ENCODE measurements around the gene CHMP3.

The CHMP3 gene

GRCh38 chr2:86543335-86543734 lies 19.9 kb downstream of the CHMP3 start:
- peaks cover 38% of the 10 kb centered on the region for H3K36me3 Mint-ChIP-seq (ENCODE audit: low read depth)
- no peak overlapping the region for H3K27ac Mint-ChIP-seq
- peaks cover 4% of the 10 kb centered on the region for H3K9me3 Mint-ChIP-seq
- H3K4me1 Mint-ChIP-seq, result peaks cover 8% of the 10 kb centered on the region
- no peak overlapping the region for H3K4me3 Mint-ChIP-seq
- H3K27me3 Mint-ChIP-seq, result no peaks in the 10 kb centered on the region
- ATAC-seq (no peak), DNase-seq (no peak)

DNA sequence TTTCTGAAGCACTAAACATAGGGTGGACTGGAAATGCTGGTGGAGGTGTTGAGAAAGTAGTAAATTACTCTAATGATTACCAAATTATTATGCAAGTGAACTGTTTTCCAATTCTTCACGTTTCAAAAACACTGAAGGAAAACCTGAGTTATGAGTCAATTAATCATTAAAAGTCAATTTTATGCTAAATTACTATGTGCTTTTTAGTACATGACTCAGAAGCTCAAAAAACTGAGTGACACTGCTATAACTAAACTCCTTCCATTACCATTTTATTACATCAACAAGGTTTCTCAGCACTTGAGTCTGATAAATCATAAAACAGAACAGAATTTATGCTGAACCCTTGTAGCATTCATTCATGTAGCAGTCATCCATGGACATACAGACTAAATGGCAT lies 20.4 kb downstream of the CHMP3 start:
- Mint-ChIP-seq H3K9me3 (peaks cover 4% of the 10 kb centered on the region), H3K27me3 (no peaks in the 10 kb centered on the region), H3K4me1 (peaks cover 4% of the 10 kb centered on the region), H3K27ac (no peak overlapping the region), H3K36me3 (ENCODE audit: low read depth) (peaks cover 35% of the 10 kb centered on the region), H3K4me3 (no peak overlapping the region)
- ATAC-seq, result no peak
- no peak for DNase-seq

DNA sequence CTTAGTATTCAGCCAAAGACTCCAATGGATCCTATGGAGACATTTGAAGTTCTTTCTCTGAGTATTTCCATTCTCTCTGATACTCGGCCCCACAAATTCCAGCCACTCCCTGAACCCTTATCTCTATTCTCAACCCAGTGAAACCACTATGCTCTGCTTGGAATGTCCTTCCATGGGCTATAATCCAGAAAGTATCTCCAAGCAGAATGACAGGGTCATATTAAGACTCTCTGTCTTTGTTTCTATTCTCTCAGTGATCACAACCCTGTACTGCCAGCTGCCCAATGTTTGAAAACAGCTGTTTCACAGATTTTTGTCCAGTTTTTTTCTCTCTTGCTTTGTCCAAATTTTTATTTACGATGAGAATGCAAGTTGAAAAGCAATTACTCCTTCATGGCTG lies 21.9 kb downstream of the CHMP3 start:
- H3K27me3 Mint-ChIP-seq, result no peaks in the 10 kb centered on the region
- DNase-seq (no peak), ATAC-seq (no peak)
- no peak overlapping the region for H3K27ac Mint-ChIP-seq
- H3K4me3 Mint-ChIP-seq, result no peak overlapping the region
- H3K36me3 Mint-ChIP-seq (ENCODE audit: low read depth), result peaks cover 26% of the 10 kb centered on the region
- peaks cover 2% of the 10 kb centered on the region for H3K4me1 Mint-ChIP-seq
- peaks cover 4% of the 10 kb centered on the region for H3K9me3 Mint-ChIP-seq

DNA sequence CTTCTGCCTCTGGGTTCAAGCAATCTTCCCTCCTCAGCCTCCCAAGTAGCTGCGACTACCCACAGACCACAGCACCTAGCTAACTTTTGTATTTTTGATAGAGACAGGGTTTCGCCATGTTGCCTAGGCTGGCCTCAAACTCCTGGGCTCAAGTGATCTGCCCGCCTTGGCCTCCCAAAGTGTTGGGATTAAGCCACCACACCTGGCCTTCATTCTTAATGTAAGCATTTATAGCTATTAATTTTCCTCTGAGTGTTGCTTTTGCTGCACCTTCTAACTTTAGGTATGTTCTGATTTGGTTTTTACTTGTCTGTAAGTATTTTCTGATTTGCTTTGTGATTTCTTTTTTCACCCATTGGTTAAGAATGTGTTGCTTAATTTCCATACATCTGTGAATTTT lies 29.7 kb downstream of the CHMP3 start:
- no peak overlapping the region for H3K4me3 Mint-ChIP-seq
- DNase-seq (no peak), ATAC-seq (no peak)
- no peaks in the 10 kb centered on the region for H3K27me3 Mint-ChIP-seq
- H3K4me1 Mint-ChIP-seq, result peaks cover 16% of the 10 kb centered on the region
- H3K27ac Mint-ChIP-seq, result no peak overlapping the region
- H3K36me3 Mint-ChIP-seq (ENCODE audit: low read depth), result peaks cover 21% of the 10 kb centered on the region
- peaks cover 12% of the 10 kb centered on the region for H3K9me3 Mint-ChIP-seq

DNA sequence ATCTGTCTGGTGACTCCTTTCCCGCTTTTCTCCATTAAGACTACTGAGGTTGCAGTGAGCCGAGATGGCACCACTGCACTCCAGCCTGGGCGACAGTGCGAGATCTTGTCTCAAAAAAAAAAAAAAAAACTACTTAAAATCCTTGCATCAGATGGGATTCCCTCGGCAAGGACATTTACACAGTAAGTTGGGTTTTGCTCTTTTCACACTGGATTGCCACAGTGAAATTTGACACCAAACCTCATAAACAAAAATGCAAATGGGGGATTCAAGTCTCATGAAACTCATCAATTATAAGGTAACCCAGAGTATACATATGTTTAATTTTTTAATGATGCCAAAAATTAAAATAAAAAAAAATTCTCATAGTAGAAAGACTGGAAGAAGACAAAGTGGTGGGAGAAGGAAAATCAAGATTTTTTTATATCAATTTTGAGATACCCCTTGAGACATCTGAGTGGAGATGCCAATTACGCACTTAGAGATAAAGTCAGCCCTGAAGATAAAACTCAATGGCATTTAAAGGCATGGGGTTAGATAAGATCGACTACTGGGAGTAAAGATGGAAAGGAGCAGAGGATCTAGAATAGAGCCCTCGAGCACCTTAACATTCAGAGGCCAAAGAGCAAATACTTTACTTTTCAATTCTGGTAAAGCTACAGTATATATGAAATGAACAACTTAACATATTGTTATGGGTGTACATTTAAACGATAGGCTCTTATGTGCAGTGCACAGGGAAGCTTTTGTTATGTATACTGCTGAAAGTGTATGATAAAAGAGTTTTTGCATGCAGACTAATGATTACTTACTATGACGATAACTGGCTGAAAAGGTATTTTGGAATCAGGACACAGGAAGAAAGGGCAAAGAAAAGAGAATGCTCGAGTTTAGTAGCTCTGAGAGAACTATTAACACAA lies 37.6 kb downstream of the CHMP3 start:
- H3K4me1 Mint-ChIP-seq, result no peaks in the 10 kb centered on the region
- ATAC-seq (no peak), DNase-seq (no peak)
- no peak overlapping the region for H3K27ac Mint-ChIP-seq
- no peaks in the 10 kb centered on the region for H3K9me3 Mint-ChIP-seq
- peaks cover 23% of the 10 kb centered on the region for H3K36me3 Mint-ChIP-seq (ENCODE audit: low read depth)
- no peak overlapping the region for H3K4me3 Mint-ChIP-seq
- H3K27me3 Mint-ChIP-seq, result no peaks in the 10 kb centered on the region

DNA sequence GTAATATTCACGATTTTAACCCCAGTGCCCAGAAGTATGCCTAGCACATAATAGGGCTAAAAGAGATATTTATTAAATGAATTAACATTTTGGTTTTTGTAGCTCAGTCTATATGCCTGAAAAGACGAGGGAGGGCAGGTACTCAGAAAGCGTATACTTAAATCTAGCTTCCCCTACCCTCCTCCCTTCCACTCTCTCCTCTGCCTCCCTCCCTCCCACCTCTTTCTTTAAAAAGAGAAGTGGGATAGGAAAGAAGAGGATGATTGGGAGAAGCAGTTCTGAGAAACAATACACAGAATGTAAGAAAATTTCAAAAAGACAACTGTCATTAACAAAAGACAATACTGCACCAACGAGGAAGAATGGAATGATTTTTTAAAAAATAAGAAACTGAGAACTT lies 39.8 kb downstream of the CHMP3 start:
- Mint-ChIP-seq H3K4me3 (no peak overlapping the region), H3K27me3 (no peaks in the 10 kb centered on the region), H3K9me3 (no peaks in the 10 kb centered on the region), H3K27ac (no peak overlapping the region), H3K4me1 (no peaks in the 10 kb centered on the region), H3K36me3 (ENCODE audit: low read depth) (peaks cover 19% of the 10 kb centered on the region)
- DNase-seq (no peak), ATAC-seq (no peak)

DNA sequence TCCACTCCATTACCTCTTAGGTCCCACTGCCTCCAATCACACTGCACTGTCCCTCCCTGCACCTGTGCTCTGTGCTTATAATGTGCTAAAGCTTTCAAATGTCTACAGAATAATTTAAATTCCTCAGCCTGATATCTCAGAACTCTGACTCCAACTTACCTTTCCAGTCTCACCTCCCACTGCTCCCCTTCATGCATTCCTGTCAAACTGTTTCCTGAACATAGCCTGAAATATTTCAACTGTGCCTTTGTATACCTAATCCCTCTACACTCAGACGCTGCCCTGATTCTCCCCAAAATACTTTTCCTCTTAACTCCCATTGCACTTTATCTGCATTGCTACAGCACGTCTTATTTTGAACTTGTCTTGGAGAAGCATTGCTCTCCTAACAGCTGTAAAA lies 40.5 kb downstream of the CHMP3 start:
- ATAC-seq (no peak), DNase-seq (no peak)
- no peak overlapping the region for H3K27ac Mint-ChIP-seq
- H3K4me3 Mint-ChIP-seq, result no peak overlapping the region
- H3K9me3 Mint-ChIP-seq, result no peaks in the 10 kb centered on the region
- no peaks in the 10 kb centered on the region for H3K4me1 Mint-ChIP-seq
- H3K27me3 Mint-ChIP-seq, result no peaks in the 10 kb centered on the region
- H3K36me3 Mint-ChIP-seq (ENCODE audit: low read depth), result peaks cover 16% of the 10 kb centered on the region

DNA sequence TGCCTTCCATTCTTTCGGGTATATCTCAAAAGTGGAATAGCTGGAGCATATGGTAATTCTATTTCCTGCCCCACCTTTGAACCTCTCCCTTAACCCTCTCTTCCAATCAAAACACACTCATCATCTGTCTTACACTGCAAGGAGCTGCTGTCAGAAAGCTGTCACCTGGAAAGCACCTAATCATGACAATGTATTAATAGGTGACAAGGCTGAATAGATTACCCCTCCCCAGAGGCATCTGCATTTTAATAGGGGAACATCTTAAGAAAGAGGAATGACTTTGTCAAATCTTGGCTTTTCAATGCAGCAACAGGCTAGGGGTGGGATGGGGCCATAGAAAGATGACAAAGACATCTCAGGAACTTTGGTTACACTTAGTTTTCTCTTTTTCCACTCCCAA lies 41.3 kb downstream of the CHMP3 start:
- Mint-ChIP-seq H3K9me3 (no peaks in the 10 kb centered on the region), H3K27me3 (no peaks in the 10 kb centered on the region), H3K4me3 (no peak overlapping the region), H3K4me1 (no peaks in the 10 kb centered on the region), H3K27ac (no peak overlapping the region), H3K36me3 (ENCODE audit: low read depth) (peaks cover 12% of the 10 kb centered on the region)
- DNase-seq, result no peak
- no peak for ATAC-seq

DNA sequence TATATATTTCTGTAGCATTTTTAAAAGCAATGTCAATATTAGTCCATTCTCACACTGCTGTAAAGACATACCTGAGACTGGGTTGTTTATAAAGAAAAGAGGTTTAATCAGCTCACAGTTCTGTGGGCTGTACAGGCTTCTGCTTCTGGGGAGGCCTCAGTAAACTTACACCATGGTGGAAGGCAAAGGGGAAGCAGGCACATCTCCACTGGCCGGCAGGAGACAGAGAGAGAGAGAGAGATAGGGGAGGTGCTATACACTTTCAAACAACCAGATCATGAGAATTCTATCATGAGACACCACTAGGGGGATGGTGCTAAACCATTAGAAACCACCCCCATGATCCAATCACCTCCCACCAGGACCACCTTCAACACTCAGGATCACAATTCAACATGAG lies 43.1 kb downstream of the CHMP3 start:
- DNase-seq (peak; percentile 14), ATAC-seq (no peak)
- H3K4me1 Mint-ChIP-seq, result no peaks in the 10 kb centered on the region
- no peak overlapping the region for H3K27ac Mint-ChIP-seq
- H3K36me3 Mint-ChIP-seq (ENCODE audit: low read depth), result no peaks in the 10 kb centered on the region
- no peaks in the 10 kb centered on the region for H3K9me3 Mint-ChIP-seq
- no peak overlapping the region for H3K4me3 Mint-ChIP-seq
- H3K27me3 Mint-ChIP-seq, result no peaks in the 10 kb centered on the region

DNA sequence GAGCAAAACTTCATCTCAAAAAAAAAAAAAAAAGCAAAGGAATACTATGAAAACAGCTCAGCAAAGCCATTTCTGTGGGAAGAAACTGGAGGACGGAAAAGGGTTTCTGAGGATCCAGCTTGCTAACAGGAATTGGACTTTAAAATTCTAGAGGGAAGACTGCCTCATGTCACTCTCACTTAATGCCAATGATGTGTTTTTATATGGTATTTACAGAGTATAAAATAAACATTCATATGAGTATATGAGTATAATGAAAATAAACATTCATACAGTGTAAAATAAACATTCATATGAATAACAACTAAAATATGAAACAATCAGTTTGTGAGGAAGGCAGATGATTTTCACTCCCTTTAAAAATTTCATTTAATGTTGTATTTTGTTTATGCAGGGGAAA lies 43.9 kb downstream of the CHMP3 start:
- H3K36me3 Mint-ChIP-seq (ENCODE audit: low read depth), result no peaks in the 10 kb centered on the region
- no peaks in the 10 kb centered on the region for H3K9me3 Mint-ChIP-seq
- no peaks in the 10 kb centered on the region for H3K27me3 Mint-ChIP-seq
- H3K4me3 Mint-ChIP-seq, result no peak overlapping the region
- peaks cover 1% of the 10 kb centered on the region for H3K4me1 Mint-ChIP-seq
- DNase-seq (no peak), ATAC-seq (no peak)
- H3K27ac Mint-ChIP-seq, result no peak overlapping the region

DNA sequence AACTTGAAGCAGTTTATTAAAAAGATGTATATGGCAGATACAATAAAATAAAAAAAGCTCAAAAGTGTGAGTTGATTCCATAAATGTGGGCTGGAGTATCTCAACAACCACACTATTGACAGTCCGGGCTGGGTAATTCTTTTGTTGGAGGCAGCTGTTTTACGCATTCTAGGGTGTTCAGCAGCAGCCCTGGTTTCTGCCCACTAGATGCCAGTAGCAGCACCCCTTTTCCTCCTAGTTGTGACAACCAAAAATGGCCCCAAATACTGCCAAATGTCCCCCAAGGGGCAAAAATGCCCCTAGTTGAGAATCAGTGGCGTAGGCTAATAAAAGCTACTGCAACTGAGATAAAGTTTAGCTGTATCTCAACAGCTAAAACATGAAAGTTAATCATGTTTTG lies 44.8 kb downstream of the CHMP3 start:
- H3K9me3 Mint-ChIP-seq, result no peaks in the 10 kb centered on the region

DNA sequence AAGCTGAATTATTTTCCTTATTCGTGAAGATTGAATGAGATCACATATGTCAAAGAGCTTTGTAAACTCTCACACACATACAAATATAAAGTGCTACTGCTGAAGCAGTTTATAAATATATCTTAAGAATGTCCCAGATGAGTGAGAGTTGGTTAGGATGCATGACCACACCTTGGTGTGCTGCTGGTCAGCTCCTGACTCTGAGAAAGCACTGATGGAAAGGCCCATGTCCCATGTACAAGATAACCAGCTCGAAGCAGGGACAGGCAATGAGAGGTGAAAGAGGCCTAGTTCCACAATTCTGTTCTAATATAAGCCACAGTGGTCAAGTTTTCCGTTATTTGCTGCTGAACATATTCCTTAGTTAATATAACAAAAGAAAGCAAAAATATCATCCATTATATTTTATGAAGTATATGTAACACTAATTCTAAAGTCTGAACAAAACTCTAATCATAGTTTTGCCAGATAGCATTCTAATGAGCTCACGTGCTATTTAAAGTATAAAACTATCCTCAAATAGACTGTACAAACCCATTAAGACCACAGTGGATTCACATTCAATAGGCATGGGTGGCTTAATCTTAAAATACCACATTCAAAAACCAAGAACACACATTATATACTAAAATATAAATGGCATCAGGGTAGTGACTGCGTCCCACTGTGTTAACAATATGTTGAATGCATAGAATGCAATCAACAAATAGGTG lies 49.1 kb downstream of the CHMP3 start:
- Mint-ChIP-seq H3K4me1 (peaks cover 3% of the 10 kb centered on the region), H3K9me3 (no peaks in the 10 kb centered on the region), H3K4me3 (no peak overlapping the region), H3K27ac (no peak overlapping the region), H3K36me3 (ENCODE audit: low read depth) (peaks cover 14% of the 10 kb centered on the region), H3K27me3 (no peaks in the 10 kb centered on the region)
- no peak for ATAC-seq
- no peak for DNase-seq

More for the DNA sequence above, 44.8 kb downstream of the CHMP3 start:
- Mint-ChIP-seq H3K4me1 (peaks cover 1% of the 10 kb centered on the region), H3K27ac (no peak overlapping the region), H3K27me3 (no peaks in the 10 kb centered on the region), H3K4me3 (no peak overlapping the region), H3K36me3 (ENCODE audit: low read depth) (no peaks in the 10 kb centered on the region)
- no peak for ATAC-seq
- peak; percentile 12 for DNase-seq

DNA sequence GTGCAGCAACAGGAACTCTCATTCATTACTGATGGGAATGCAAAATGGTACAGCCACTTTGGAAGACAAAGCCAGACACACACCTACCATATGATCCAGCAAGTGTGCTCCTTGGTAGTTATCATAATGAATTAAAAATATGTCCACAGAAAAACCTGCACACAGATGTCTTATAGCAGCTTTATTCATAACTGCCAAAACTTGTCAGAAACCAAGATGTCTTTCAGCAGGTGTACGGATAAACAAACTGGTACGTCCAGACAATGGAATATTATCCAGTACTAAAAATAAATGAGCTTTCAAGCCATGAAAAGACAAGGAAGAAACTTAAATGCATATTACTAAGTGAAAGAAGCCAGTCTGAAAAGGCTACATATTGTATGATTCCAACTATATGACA lies 50.4 kb downstream of the CHMP3 start:
- Mint-ChIP-seq H3K27me3 (no peaks in the 10 kb centered on the region), H3K4me3 (no peak overlapping the region), H3K9me3 (no peaks in the 10 kb centered on the region), H3K36me3 (ENCODE audit: low read depth) (peaks cover 20% of the 10 kb centered on the region), H3K27ac (no peak overlapping the region), H3K4me1 (peaks cover 3% of the 10 kb centered on the region)
- ATAC-seq, result no peak
- DNase-seq, result no peak

- H3K4me3 Mint-ChIP-seq, result no peak overlapping the region
- no peak overlapping the region for H3K27ac Mint-ChIP-seq
- H3K4me1 Mint-ChIP-seq, result peaks cover 3% of the 10 kb centered on the region
- ATAC-seq, result no peak
- DNase-seq, result no peak
- H3K36me3 Mint-ChIP-seq (ENCODE audit: low read depth), result peaks cover 24% of the 10 kb centered on the region
- H3K9me3 Mint-ChIP-seq, result no peaks in the 10 kb centered on the region
- no peaks in the 10 kb centered on the region for H3K27me3 Mint-ChIP-seq
These were observed 51.2 kb downstream of the CHMP3 start for GRCh38 chr2:86512034-86512433.

GRCh38 chr2:86510436-86510933 lies 52.8 kb downstream of the CHMP3 start:
- peaks cover 3% of the 10 kb centered on the region for H3K4me1 Mint-ChIP-seq
- H3K27ac Mint-ChIP-seq, result no peak overlapping the region
- DNase-seq (no peak), ATAC-seq (no peak)
- no peaks in the 10 kb centered on the region for H3K9me3 Mint-ChIP-seq
- no peaks in the 10 kb centered on the region for H3K27me3 Mint-ChIP-seq
- H3K36me3 Mint-ChIP-seq (ENCODE audit: low read depth), result peaks cover 33% of the 10 kb centered on the region
- H3K4me3 Mint-ChIP-seq, result no peak overlapping the region

Data from activated naive CD8-positive, alpha-beta T cell treated with anti-CD3 and anti-CD28 coated beads, Interleukin-2, amount 50 U/mL, for 24 hours (primary cell).